C4-2B (cell line): ENCODE results near the gene SLC25A18.
"Not testable (repeated sequence)": the region's sequence is repeated elsewhere in the genome, so short reads cannot be mapped to it uniquely, and the experiment has no call there.

Source experiments
- H3K27ac ChIP-seq: fragments of 450-650 bp; 2 replicates; pipeline ENCODE4 v1.5.1; 2017
- CTCF ChIP-seq: fragments of 450-650 bp; conservative IDR thresholded peaks from 2 replicates; pipeline ENCODE4 v1.5.1; 2017; ENCODE audit warnings: mild to moderate bottlenecking
- ZFX ChIP-seq: fragments of 450-650 bp; IDR thresholded peaks from 2 replicates; pipeline ENCODE4 v1.6.1; 2017

SLC25A18 gene

GRCh38 chr22:17562906-17563870 is at the start of gene SLC25A18:
Gene SLC25A18, plus strand, starts transcription at chr22:17563498. Its CDS starts 16,447 bp downstream, at chr22:17579945.
- H3K27ac ChIP-seq: no peak within 1 kb of the TSS
- TF ChIP-seq CTCF: no peak
- TF ChIP-seq ZFX: no peak

- no peak overlapping the region for H3K27ac ChIP-seq
- TF ChIP-seq CTCF (no peak), ZFX (no peak)
Observed at GRCh38 chr22:17513612-17514011, 49.7 kb upstream of the SLC25A18 start.

GRCh38 chr22:17514084-17514483 is 49.2 kb upstream of the SLC25A18 start:
- no peak overlapping the region for H3K27ac ChIP-seq
- no peak for TF ChIP-seq ZFX

GRCh38 chr22:17518406-17518805 is 44.9 kb upstream of the SLC25A18 start:
- TF ChIP-seq CTCF: no peak
- no peak for TF ChIP-seq ZFX

GRCh38 chr22:17521971-17522370 is 41.3 kb upstream of the SLC25A18 start:
- not testable (repeated sequence) for H3K27ac ChIP-seq

More at GRCh38 chr22:17518406-17518805, 44.9 kb upstream of the SLC25A18 start:
- no peak overlapping the region for H3K27ac ChIP-seq

GRCh38 chr22:17523925-17524324 is 39.4 kb upstream of the SLC25A18 start:
- TF ChIP-seq ZFX (no peak), CTCF (no peak)
- H3K27ac ChIP-seq: no peak overlapping the region

GRCh38 chr22:17536269-17536668 is 27.0 kb upstream of the SLC25A18 start:
- no peak for TF ChIP-seq CTCF
- TF ChIP-seq ZFX: no peak
- no peak overlapping the region for H3K27ac ChIP-seq

- TF ChIP-seq CTCF (no peak), ZFX (no peak)
- no peak overlapping the region for H3K27ac ChIP-seq
Observed at GRCh38 chr22:17537155-17537554, 26.1 kb upstream of the SLC25A18 start.
